Neural progenitor cell (in vitro differentiated cells): Measurements from ENCODE around the gene FGF23. TPM values are rescaled to one million over a fixed set of nuclear protein-coding genes. Genes with fewer than 3 reads are reported as not detected.

Source experiments
- DNase-seq: peaks from one replicate; pipeline ENCODE4 v3.0.0-alpha.2; 2016; ENCODE audit warnings: low spot score
- H2AFZ ChIP-seq: fragments of 200-600 bp; sonication (generic); replicated peaks from 2 replicates; pipeline ENCODE4 v1.6.1; 2016; ENCODE audit warnings: antibody characterized with exemption
- H3F3A ChIP-seq: fragments of 200-600 bp; sonication (generic); 2 replicates; pipeline ENCODE4 v1.6.1; 2016; ENCODE audit warnings: antibody characterized with exemption, low read depth
- H3K27ac ChIP-seq: fragments of 200-600 bp; sonication (generic); 2 replicates; pipeline ENCODE4 v1.5.1; 2016; ENCODE audit warnings: mild to moderate bottlenecking
- H3K27me3 ChIP-seq: fragments of 200-600 bp; sonication (generic); 2 replicates; pipeline ENCODE4 v1.6.1; 2016; ENCODE audit warnings: mild to moderate bottlenecking, moderate library complexity
- H3K36me3 ChIP-seq: fragments of 200-600 bp; sonication (generic); 2 replicates; pipeline ENCODE4 v1.5.1; 2016
- H3K4me1 ChIP-seq: fragments of 200-600 bp; sonication (generic); 2 replicates; pipeline ENCODE4 v1.6.1; 2016; ENCODE audit warnings: mixed run types
- H3K4me2 ChIP-seq: fragments of 200-600 bp; sonication (generic); 2 replicates; pipeline ENCODE4 v1.6.1; 2016
- H3K4me3 ChIP-seq: fragments of 200-600 bp; sonication (generic); 2 replicates; pipeline ENCODE4 v1.5.1; 2016
- H3K79me2 ChIP-seq: fragments of 200-600 bp; sonication (generic); 2 replicates; pipeline ENCODE4 v1.6.1; 2016; ENCODE audit warnings: low read depth
- H3K9ac ChIP-seq: fragments of 200-600 bp; sonication (generic); 2 replicates; pipeline ENCODE4 v1.6.1; 2016
- H3K9me3 ChIP-seq: fragments of 200-600 bp; sonication (generic); 2 replicates; pipeline ENCODE4 v1.5.1; 2016; ENCODE audit warnings: low read depth
- H4K20me1 ChIP-seq: fragments of 200-600 bp; sonication (generic); 2 replicates; pipeline ENCODE4 v1.6.1; 2016; ENCODE audit warnings: low read depth
- H3K27ac Mint-ChIP-seq: 3 replicates; pipeline ENCODE4 v1.8.0; 2021; ENCODE audit warnings: mixed read lengths
- H3K27me3 Mint-ChIP-seq: 2 replicates; pipeline ENCODE4 v1.8.0; 2022; ENCODE audit warnings: low read depth, mild to moderate bottlenecking, inconsistent platforms, moderate library complexity, mixed read lengths; ENCODE audit not compliant: insufficient read depth
- H3K36me3 Mint-ChIP-seq: 3 replicates; pipeline ENCODE4 v1.8.0; 2021; ENCODE audit warnings: mixed read lengths
- H3K4me1 Mint-ChIP-seq: 3 replicates; pipeline ENCODE4 v1.8.0; 2021; ENCODE audit warnings: mixed read lengths
- H3K4me3 Mint-ChIP-seq: 3 replicates; pipeline ENCODE4 v1.8.0; 2021; ENCODE audit warnings: mild to moderate bottlenecking, moderate library complexity, mixed read lengths
- H3K9me3 Mint-ChIP-seq: 3 replicates; pipeline ENCODE4 v1.8.0; 2020; ENCODE audit warnings: mixed read lengths
- EZH2 ChIP-seq: fragments of 200-600 bp; sonication (generic); IDR thresholded peaks from 2 replicates; pipeline ENCODE4 v1.6.1; 2017; ENCODE audit warnings: antibody characterized with exemption, mild to moderate bottlenecking, moderate library complexity
- EZH2phosphoT487 ChIP-seq: fragments of 200-600 bp; sonication (generic); IDR thresholded peaks from 2 replicates; pipeline ENCODE4 v1.6.1; 2017; ENCODE audit warnings: antibody characterized with exemption
- total RNA-seq: library from RNA; depleted of rRNA; stranded (reverse); fragments of >200 nt; gene quantifications from 2 replicates; pipeline ENCODE4 v1.2.3, GENCODE V29; 2015; ENCODE audit warnings: low replicate concordance
- TF ChIP-seq, protein P1 (sequence below): fragments of 200-600 bp; sonication (generic); IDR thresholded peaks from 2 replicates; pipeline ENCODE4 v1.5.1; 2017; ENCODE audit warnings: antibody characterized with exemption, mild to moderate bottlenecking

FGF23 gene
- total RNA-seq, 1 donor from 2014 or later: 0.58 TPM

DNA sequence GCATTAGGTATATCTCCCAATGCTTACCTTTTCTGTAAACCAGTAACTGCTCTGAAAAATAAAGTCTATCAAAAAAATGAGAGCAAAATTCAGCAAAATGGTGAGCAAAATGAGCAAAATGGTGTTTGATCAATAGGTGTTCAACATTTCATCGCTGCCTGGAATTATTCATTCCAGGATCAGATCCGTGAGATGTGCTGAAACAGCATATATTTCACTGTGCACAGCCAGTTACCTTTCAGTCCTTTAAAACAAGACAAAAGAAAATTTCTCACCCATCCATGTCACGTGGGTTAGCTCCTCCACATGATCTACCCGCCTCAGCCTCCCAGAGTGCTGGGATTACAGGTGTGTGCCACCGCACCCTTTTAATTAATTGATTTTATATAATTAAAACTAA is 8.1 kb upstream of the FGF23 start:
- no peak overlapping the region for H3K4me2 ChIP-seq
- no peaks in the 10 kb centered on the region for H3K4me1 Mint-ChIP-seq
- DNase-seq: no peak
- no peak overlapping the region for H3K27ac Mint-ChIP-seq
- no peaks in the 10 kb centered on the region for H3K27me3 ChIP-seq
- H3K9me3 ChIP-seq: no peaks in the 10 kb centered on the region
- no peak overlapping the region for H3K4me3 Mint-ChIP-seq
- no peaks in the 10 kb centered on the region for H3K79me2 ChIP-seq
- no peak overlapping the region for H3K9ac ChIP-seq
- no peak overlapping the region for H3K4me3 ChIP-seq
- no peaks in the 10 kb centered on the region for H3K36me3 ChIP-seq
- H4K20me1 ChIP-seq: no peaks in the 10 kb centered on the region
- H2AFZ ChIP-seq: no peak overlapping the region
- H3K4me1 ChIP-seq: no peaks in the 10 kb centered on the region
- H3K9me3 Mint-ChIP-seq: no peaks in the 10 kb centered on the region
- H3K36me3 Mint-ChIP-seq: no peaks in the 10 kb centered on the region
- TF ChIP-seq, protein P1, sequence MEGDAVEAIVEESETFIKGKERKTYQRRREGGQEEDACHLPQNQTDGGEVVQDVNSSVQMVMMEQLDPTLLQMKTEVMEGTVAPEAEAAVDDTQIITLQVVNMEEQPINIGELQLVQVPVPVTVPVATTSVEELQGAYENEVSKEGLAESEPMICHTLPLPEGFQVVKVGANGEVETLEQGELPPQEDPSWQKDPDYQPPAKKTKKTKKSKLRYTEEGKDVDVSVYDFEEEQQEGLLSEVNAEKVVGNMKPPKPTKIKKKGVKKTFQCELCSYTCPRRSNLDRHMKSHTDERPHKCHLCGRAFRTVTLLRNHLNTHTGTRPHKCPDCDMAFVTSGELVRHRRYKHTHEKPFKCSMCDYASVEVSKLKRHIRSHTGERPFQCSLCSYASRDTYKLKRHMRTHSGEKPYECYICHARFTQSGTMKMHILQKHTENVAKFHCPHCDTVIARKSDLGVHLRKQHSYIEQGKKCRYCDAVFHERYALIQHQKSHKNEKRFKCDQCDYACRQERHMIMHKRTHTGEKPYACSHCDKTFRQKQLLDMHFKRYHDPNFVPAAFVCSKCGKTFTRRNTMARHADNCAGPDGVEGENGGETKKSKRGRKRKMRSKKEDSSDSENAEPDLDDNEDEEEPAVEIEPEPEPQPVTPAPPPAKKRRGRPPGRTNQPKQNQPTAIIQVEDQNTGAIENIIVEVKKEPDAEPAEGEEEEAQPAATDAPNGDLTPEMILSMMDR: no peak
- TF ChIP-seq EZH2phosphoT487: no peak
- TF ChIP-seq EZH2: no peak
- H3K27ac ChIP-seq: no peak overlapping the region
- H3K27me3 Mint-ChIP-seq: peaks cover 5% of the 10 kb centered on the region
- H3F3A ChIP-seq: no peaks in the 10 kb centered on the region

DNA sequence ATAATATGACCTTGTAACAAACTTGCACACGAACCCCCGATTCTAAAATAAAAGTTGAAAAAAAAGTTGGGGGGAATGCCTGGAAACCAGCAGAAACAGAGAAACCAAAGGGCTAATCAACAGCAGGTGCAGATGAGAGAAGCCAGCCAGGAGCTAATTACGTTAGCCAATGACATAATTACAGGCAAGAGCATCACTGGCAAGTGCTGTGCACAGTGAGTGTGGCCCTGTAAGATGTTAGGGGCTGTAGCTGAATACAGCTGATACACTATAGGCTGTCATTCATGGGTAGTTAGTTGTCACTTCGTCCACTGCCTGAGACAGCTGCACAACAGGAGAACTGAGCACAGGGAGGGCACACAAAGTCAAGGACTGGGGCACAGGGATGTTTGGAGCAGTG is 7.3 kb upstream of the FGF23 start:
- H3K4me3 Mint-ChIP-seq: no peak overlapping the region
- H3K27ac ChIP-seq: no peak overlapping the region
- TF ChIP-seq, protein P1: no peak
- TF ChIP-seq EZH2 (no peak), EZH2phosphoT487 (no peak)
- H3K36me3 Mint-ChIP-seq: no peaks in the 10 kb centered on the region
- no peak overlapping the region for H3K27ac Mint-ChIP-seq
- H3K4me1 Mint-ChIP-seq: no peaks in the 10 kb centered on the region
- DNase-seq: no peak
- H3K27me3 Mint-ChIP-seq: peaks cover 10% of the 10 kb centered on the region
- H3K27me3 ChIP-seq: no peaks in the 10 kb centered on the region
- no peak overlapping the region for H3K4me2 ChIP-seq
- no peaks in the 10 kb centered on the region for H3K9me3 ChIP-seq
- H3K4me3 ChIP-seq: no peak overlapping the region
- H4K20me1 ChIP-seq: no peaks in the 10 kb centered on the region
- H3K36me3 ChIP-seq: no peaks in the 10 kb centered on the region
- no peak overlapping the region for H2AFZ ChIP-seq
- H3K4me1 ChIP-seq: no peaks in the 10 kb centered on the region
- H3F3A ChIP-seq: no peaks in the 10 kb centered on the region
- H3K9me3 Mint-ChIP-seq: no peaks in the 10 kb centered on the region
- no peaks in the 10 kb centered on the region for H3K79me2 ChIP-seq
- no peak overlapping the region for H3K9ac ChIP-seq

DNA sequence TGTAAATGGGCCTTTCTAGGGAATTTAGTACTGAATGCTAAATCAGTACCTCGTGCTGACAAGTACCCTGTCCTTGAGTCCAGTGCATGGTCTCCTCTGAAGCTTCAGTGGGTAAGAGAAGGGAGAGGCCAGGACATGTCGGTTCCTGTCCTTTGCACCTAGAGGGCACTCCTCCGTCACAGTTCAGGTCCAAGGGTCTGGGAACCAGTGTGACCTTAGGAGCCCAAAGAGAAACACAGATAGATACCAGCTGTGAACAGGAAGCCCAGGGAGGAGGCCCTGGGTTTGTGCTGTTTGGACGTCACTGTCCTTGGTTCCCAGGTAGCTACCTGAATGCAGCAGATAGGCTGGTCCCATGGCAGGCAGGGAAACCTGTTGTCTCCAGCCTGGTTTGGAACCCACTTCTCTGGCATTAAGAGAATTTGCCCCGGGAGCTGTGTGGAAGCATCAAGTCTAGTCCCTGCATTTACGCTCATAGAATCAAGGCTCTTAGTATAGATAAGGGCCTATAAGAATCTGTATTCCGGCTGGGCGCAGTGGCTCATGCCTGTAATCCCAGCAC is 3.9 kb upstream of the FGF23 start:
- no peak for TF ChIP-seq EZH2phosphoT487
- TF ChIP-seq, protein P1: peak; percentile 56
- H3K27me3 Mint-ChIP-seq: peaks cover 5% of the 10 kb centered on the region
- peak; percentile 63 for DNase-seq

More for the DNA sequence above, 3.9 kb upstream of the FGF23 start:
- Histone ChIP-seq H3K79me2 (no peaks in the 10 kb centered on the region), H3K4me2 (no peak overlapping the region), H3K4me3 (no peak overlapping the region), H3K4me1 (peaks cover 10% of the 10 kb centered on the region), H3K27ac (no peak overlapping the region), H4K20me1 (no peaks in the 10 kb centered on the region), H3K27me3 (no peaks in the 10 kb centered on the region), H3F3A (peaks cover 5% of the 10 kb centered on the region), H3K9ac (no peak overlapping the region), H3K36me3 (no peaks in the 10 kb centered on the region), H2AFZ (no peak overlapping the region), H3K9me3 (no peaks in the 10 kb centered on the region)
- no peaks in the 10 kb centered on the region for H3K9me3 Mint-ChIP-seq
- H3K4me1 Mint-ChIP-seq: peaks cover 13% of the 10 kb centered on the region
- H3K27ac Mint-ChIP-seq: no peak overlapping the region
- no peak overlapping the region for H3K4me3 Mint-ChIP-seq
- H3K36me3 Mint-ChIP-seq: no peaks in the 10 kb centered on the region
